ENCODE data around the gene ERCC1. TPM values are rescaled to one million over a fixed set of nuclear protein-coding genes. Genes with fewer than 3 reads are reported as not detected.
A peak's percentile ranks its signal among the peaks of the same experiment; 100 is the strongest.

The ERCC1 gene
- total RNA-seq, 1 experiment from 2014 or later, result 103 TPM

- no TSS peak for BruUV-seq (replicated peaks)
- DNase-seq (ENCODE audit: low read depth, low spot score) (peak; percentile 13), ATAC-seq (peak; percentile 76)
- H3K9me3 ChIP-seq (ENCODE audit: control insufficient read depth in 1 of 2, insufficient read depth in 1 of 2, low read depth in 1 of 2, low read length in 2 of 2), result no peaks in the 10 kb centered on the region
- intact Hi-C loops (cut with micrococcal nuclease), result no loop called here
- no peaks in the 10 kb centered on the region for H3K27me3 ChIP-seq (ENCODE audit: insufficient read depth, low read length)
- no peaks in the 10 kb centered on the region for H4K20me1 ChIP-seq (ENCODE audit: insufficient read depth)
- ChIA-PET CTCF (interaction anchor here (0.9 kb wide), 1 partner anchor 102 kb away, joined by 3 read pairs; no protein-coding TSS in a partner anchor), RAD21 (ENCODE audit: low non-redundant PET in 1 of 2, low total read pairs in 2 of 2, uncharacterized antibody in 2 of 2, unreplicated experiment in 2 of 2) (no interaction called here), POLR2A (no interaction called here)
- peak overlapping the region; percentile 59 for H3K4me2 ChIP-seq (ENCODE audit: low read length)
- H3K27ac ChIP-seq (ENCODE audit: low read depth, low read length), result peak overlapping the region; percentile 36; the same call in 1 of the 2 replicates
- no peak overlapping the region for H3K4me3 ChIP-seq (replicated peaks in 1 of 2; ENCODE audit: low read depth in 1 of 2, low read length in 2 of 2)
- no peak overlapping the region for H3K9ac ChIP-seq (ENCODE audit: low read length)
- peaks cover 12 to 23% of the 10 kb centered on the region in 2 experiments for H3K4me1 ChIP-seq (ENCODE audit: control insufficient read depth in 1 of 2, insufficient read depth in 2 of 2, low read length in 2 of 2)
- no peaks in the 10 kb centered on the region for H3K79me2 ChIP-seq (ENCODE audit: insufficient read depth, low read length)
- TF ChIP-seq, protein P1, sequence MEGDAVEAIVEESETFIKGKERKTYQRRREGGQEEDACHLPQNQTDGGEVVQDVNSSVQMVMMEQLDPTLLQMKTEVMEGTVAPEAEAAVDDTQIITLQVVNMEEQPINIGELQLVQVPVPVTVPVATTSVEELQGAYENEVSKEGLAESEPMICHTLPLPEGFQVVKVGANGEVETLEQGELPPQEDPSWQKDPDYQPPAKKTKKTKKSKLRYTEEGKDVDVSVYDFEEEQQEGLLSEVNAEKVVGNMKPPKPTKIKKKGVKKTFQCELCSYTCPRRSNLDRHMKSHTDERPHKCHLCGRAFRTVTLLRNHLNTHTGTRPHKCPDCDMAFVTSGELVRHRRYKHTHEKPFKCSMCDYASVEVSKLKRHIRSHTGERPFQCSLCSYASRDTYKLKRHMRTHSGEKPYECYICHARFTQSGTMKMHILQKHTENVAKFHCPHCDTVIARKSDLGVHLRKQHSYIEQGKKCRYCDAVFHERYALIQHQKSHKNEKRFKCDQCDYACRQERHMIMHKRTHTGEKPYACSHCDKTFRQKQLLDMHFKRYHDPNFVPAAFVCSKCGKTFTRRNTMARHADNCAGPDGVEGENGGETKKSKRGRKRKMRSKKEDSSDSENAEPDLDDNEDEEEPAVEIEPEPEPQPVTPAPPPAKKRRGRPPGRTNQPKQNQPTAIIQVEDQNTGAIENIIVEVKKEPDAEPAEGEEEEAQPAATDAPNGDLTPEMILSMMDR (IDR thresholded peaks at IDR 0.05 in 2 of 3, conservative IDR thresholded peaks at IDR 0.05 in 1 of 3; ENCODE audit: borderline replicate concordance in 1 of 3, insufficient read depth in 1 of 3, low read depth in 2 of 3, low read length in 2 of 3), result no peak
- TF ChIP-seq SP1 (IDR thresholded peaks at IDR 0.05; ENCODE audit: low read depth) (no peak), ELF1 (IDR thresholded peaks at IDR 0.05; ENCODE audit: borderline replicate concordance, low read depth) (no peak), CEBPB (IDR thresholded peaks at IDR 0.05; ENCODE audit: low read depth) (no peak), EZH2phosphoT487 (IDR thresholded peaks at IDR 0.05; ENCODE audit: borderline replicate concordance) (no peak), POLR2A (IDR thresholded peaks at IDR 0.05; ENCODE audit: borderline replicate concordance, extremely low read depth, insufficient read depth, insufficient read length) (no peak), POLR2AphosphoS5 (IDR thresholded peaks at IDR 0.05; ENCODE audit: low read depth, low read length) (no peak)
- peak overlapping the region; percentile 61 for H2AFZ ChIP-seq (ENCODE audit: low read depth, low read length, poor library complexity, severe bottlenecking)
- H3K9me2 ChIP-seq (ENCODE audit: insufficient read depth), result no peaks in the 10 kb centered on the region
- no peaks in the 10 kb centered on the region for H3K36me3 ChIP-seq (ENCODE audit: control insufficient read depth in 1 of 2, insufficient read depth in 2 of 2, low read length in 2 of 2)
Measured at GRCh38 chr19:45376045-45376724, 47.5 kb downstream of the ERCC1 start.
